HepG2 (cell line): ENCODE results near the gene KIF27. TPM values are rescaled to one million over a fixed set of nuclear protein-coding genes. Genes with fewer than 3 reads are reported as not detected.
A peak's percentile ranks its signal among the peaks of the same experiment; 100 is the strongest.

Source experiments
- AKNA ChIP-seq: sonication (generic); formaldehyde crosslinking; IDR thresholded peaks from 2 replicates; pipeline ENCODE4 v1.4.0; 2020; ENCODE audit warnings: missing genetic modification reagents, borderline replicate concordance
- BCL6 ChIP-seq: IDR thresholded peaks from 2 replicates; pipeline ENCODE4 v1.6.1; 2016; ENCODE audit warnings: missing genetic modification reagents, missing compliant biosample characterization
- EP300 ChIP-seq, 3 experiments: sonication (generic) in 1 of 3; formaldehyde crosslinking in 1 of 3; IDR thresholded peaks; 2 replicates each; pipeline versions ENCODE4 v1.5.1 to v1.6.1; 2011 to 2020; ENCODE audit warnings: low read depth in 2 of 3, low read length in 2 of 3, borderline replicate concordance in 1 of 3, improper control_type of control experiment in 1 of 3, mild to moderate bottlenecking in 1 of 3, missing genetic modification reagents in 1 of 3, moderate library complexity in 1 of 3
- HDAC6 ChIP-seq: fragments of 200-600 bp; sonication (generic); IDR thresholded peaks from 2 replicates; pipeline ENCODE4 v1.7.0; 2017; ENCODE audit warnings: mild to moderate bottlenecking, antibody characterized with exemption, low read length, low read depth
- MNT ChIP-seq: fragments of 450-650 bp; IDR thresholded peaks from 2 replicates; pipeline ENCODE4 v1.6.1; 2016
- PRDM10 ChIP-seq: sonication (generic); formaldehyde crosslinking; IDR thresholded peaks from 2 replicates; pipeline ENCODE4 v1.4.0; 2020; ENCODE audit warnings: low read depth, missing genetic modification reagents
- SRF ChIP-seq: IDR thresholded peaks from 2 replicates; pipeline ENCODE4 v1.6.1; 2011; ENCODE audit warnings: mild to moderate bottlenecking, low read depth, low read length, moderate library complexity
- ZBTB10 ChIP-seq: sonication (generic); formaldehyde crosslinking; IDR thresholded peaks from 2 replicates; pipeline ENCODE4 v1.4.0; 2020; ENCODE audit warnings: missing genetic modification reagents, borderline replicate concordance
- ZBTB8A ChIP-seq: sonication (generic); formaldehyde crosslinking; IDR thresholded peaks from 2 replicates; pipeline ENCODE4 v1.4.0; 2020; ENCODE audit warnings: mild to moderate bottlenecking, low read depth, missing genetic modification reagents, borderline replicate concordance
- ZNF557 ChIP-seq: sonication (generic); formaldehyde crosslinking; IDR thresholded peaks from 2 replicates; pipeline ENCODE4 v1.4.0; 2020; ENCODE audit warnings: missing genetic modification reagents
- ZUFSP ChIP-seq: sonication (generic); formaldehyde crosslinking; IDR thresholded peaks from 2 replicates; pipeline ENCODE4 v1.9.0; 2021; ENCODE audit warnings: missing genetic modification reagents, mild to moderate bottlenecking, borderline replicate concordance
- polyA plus RNA-seq, 8 experiments: library from polyadenylated mRNA; depleted of rRNA in 3 of 8; stranded (reverse) in 7 of 8; unstranded in 1 of 8; fragments of >200 nt; fragmentation: Illumina TruSeq in 4 of 8; extraction: Trizol in 4 of 8; gene quantifications; 2 replicates each; pipeline versions ENCODE4 v1.2.1 to v1.2.3, GENCODE V29; 2011 to 2016; ENCODE audit warnings: low read depth in 4 of 8, missing spikeins in 1 of 8, mixed read lengths in 1 of 8; ENCODE audit not compliant: insufficient read depth in 1 of 8
- total RNA-seq, 5 experiments: library from RNA; depleted of rRNA; stranded (reverse); fragments of >200 nt; fragmentation: Illumina TruSeq; extraction: Trizol; gene quantifications; 2 replicates each; pipeline ENCODE4 v1.2.3, GENCODE V29; 2016; ENCODE audit warnings: low read depth in 1 of 5

KIF27 gene
- total and polyA plus RNA-seq, 2 of the 13 experiments (the other 11 are each of a cell fraction or from before 2014, with no cell fraction given): 0.95 to 4.1 TPM

GRCh38 chr9:83956436-83957247 is 35.4 kb upstream of the KIF27 start (continued):
- no peak for TF ChIP-seq ZUFSP
- TF ChIP-seq SRF: peak; percentile 74; the same call in 1 of the 2 replicates
- TF ChIP-seq PRDM10 (CRISPR knock-in tag): peak; percentile 45; the same call in 1 of the 2 replicates
- TF ChIP-seq BCL6: peak; percentile 21; the same call in 1 of the 2 replicates
- TF ChIP-seq ZNF557 (CRISPR knock-in tag): no peak
- no peak for TF ChIP-seq ZBTB8A (CRISPR knock-in tag)
- peak; percentile 50; the same call in 1 of the 2 replicates for TF ChIP-seq AKNA (CRISPR knock-in tag)
- no peak for TF ChIP-seq HDAC6
- TF ChIP-seq EP300 (IDR thresholded peaks at IDR 0.05; ENCODE audit: low read depth in 2 of 2, low read length in 2 of 2): no peak
- TF ChIP-seq EP300 (CRISPR knock-in tag; IDR thresholded peaks at IDR 0.05; ENCODE audit: borderline replicate concordance): no peak; the same call in 1 of the 2 replicates
- TF ChIP-seq MNT: 0 out of 2 replicates have a peak, but pooled peaks have one; percentile 2
- TF ChIP-seq ZBTB10 (CRISPR knock-in tag): no peak
